C4-2B (cell line): Measurements from ENCODE around the gene CPTP.

Experiments
- CTCF ChIP-seq: fragments of 450-650 bp; conservative IDR thresholded peaks from 2 replicates; pipeline ENCODE4 v1.5.1; 2017; ENCODE audit warnings: mild to moderate bottlenecking
- ZFX ChIP-seq: fragments of 450-650 bp; IDR thresholded peaks from 2 replicates; pipeline ENCODE4 v1.6.1; 2017

- no peak for TF ChIP-seq CTCF
- TF ChIP-seq ZFX = no peak
Measured at GRCh38 chr1:1370771-1371300, 46.2 kb downstream of the CPTP start.
